ENCODE data around the gene RAB3C. TPM values are rescaled to one million over a fixed set of nuclear protein-coding genes. Genes with fewer than 3 reads are reported as not detected.

Gene RAB3C, protein sequence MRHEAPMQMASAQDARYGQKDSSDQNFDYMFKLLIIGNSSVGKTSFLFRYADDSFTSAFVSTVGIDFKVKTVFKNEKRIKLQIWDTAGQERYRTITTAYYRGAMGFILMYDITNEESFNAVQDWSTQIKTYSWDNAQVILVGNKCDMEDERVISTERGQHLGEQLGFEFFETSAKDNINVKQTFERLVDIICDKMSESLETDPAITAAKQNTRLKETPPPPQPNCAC
- total RNA-seq (2014; rRNA removed; shearing (Covaris generic)): not detected in 2 replicates

DNA sequence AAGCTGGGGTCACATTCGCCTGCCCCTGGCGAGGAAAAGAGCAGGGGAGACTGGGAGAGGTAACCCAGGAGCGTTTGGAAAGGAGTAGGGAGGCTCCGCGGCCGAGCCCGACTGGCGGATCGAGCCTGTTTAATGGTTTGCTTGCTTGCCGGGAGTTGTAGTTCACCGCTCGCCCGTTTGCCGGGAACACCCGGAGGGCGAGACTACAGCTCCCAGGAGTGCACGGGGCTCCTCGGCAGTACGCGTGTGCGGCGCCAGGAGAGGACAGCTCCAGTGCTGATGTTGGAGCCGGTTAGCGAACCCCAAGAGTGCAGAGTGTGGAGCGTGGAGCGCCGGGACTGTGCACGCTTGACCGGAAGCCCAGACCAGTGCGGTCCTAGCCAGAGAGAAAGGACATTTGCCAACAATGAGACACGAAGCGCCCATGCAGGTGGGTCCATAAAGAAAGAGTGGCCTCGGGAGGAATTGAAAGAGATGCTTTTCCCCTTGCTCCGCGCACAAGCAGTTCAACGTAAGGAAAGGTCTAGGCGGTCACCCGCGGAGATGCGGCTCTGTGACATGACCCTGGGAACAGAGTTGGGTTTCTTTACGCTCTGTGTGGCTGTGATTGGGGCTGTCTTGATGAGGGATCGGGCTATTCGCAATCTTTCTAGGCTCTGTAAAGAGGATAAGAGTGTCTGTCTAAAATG is at the start of gene RAB3C:
Gene RAB3C, plus strand, starts transcription at position 273 of the 689 bp plus-strand sequence. Its CDS starts 134 bp downstream, at position 407.

Other genes with a start within 250 kb of the RAB3C start
- 640 and 760 TPM in 2 replicates for gene PLK2, start 123.0 kb upstream of the RAB3C start, total RNA-seq (2014; rRNA removed; shearing (Covaris generic))
- gene GAPT, start 91.6 kb upstream of the RAB3C start, total RNA-seq (2014; rRNA removed; shearing (Covaris generic)): not detected in 2 replicates